HG03159 (cell line): ENCODE measurements around the gene OPN4.

Source experiments
- ATAC-seq: cut with Tn5 transposase; IDR thresholded peaks from one replicate; pipeline ENCODE4 v1.9.1; 2021; ENCODE audit warnings: mild to moderate bottlenecking, moderate library complexity; ENCODE audit not compliant: unreplicated experiment

Gene OPN4

DNA sequence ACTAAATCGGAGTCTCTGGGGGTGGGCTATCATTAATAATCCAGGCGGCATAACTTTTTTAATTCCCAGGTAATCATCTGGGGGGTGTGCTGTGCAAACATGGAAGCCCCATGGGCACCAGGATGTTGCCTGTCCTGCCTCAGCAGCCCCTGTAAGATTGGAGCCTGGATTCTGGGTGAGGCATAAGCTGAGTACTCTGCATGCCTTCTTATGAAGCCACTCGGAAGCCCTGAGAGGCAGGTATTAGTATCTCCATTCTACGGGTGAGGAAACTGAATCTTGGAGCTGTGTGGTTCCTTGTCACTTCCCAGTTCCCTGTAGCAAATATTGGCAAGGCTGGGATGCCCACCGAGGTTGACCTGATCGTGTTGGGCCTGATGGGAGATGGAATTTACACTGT is 7.4 kb upstream of the OPN4 start:
- no peak for ATAC-seq

DNA sequence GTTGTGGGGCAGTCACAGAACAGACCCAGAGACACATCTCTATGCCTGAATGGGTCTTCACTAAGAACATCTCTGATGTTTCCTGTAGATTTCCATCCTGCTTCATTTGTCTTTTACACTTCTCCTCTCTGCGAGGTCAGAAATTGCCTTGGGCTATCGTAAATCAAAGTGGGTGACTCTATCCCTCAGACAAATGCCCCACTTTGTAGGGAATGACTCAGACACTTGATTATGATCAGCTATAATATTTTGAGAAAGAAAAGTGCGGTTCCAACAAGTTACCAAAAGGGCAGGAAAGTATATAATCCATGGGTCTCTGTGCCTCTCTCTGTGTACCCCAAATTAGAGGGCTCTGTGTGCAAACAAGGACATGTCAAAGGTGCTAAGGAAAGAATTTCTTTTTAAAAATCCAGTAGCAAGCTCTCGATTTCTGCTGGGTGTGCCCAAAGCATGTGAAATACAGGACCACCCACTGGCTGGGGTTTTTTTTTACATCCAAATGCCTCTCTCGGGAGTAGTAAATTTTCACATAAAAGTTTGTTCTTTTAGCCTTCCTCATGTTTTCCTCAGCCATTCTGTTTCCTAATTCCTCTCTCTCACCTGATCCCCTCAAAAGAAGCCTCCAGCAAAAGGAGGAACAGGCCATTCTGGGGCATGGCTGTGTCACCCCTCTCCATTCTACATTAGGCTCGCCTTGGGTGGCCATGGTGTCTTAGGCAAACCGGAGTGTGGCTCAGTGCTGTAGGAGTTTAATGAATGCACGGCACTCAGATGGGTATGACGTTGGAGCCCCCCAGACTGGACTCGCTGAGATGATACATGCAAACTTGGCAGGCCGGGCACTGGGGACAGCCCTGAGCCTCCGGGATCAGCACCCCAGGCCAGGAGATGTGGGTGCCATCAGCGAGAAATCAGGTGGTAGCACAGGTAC is 6.3 kb upstream of the OPN4 start:
- ATAC-seq = no peak

DNA sequence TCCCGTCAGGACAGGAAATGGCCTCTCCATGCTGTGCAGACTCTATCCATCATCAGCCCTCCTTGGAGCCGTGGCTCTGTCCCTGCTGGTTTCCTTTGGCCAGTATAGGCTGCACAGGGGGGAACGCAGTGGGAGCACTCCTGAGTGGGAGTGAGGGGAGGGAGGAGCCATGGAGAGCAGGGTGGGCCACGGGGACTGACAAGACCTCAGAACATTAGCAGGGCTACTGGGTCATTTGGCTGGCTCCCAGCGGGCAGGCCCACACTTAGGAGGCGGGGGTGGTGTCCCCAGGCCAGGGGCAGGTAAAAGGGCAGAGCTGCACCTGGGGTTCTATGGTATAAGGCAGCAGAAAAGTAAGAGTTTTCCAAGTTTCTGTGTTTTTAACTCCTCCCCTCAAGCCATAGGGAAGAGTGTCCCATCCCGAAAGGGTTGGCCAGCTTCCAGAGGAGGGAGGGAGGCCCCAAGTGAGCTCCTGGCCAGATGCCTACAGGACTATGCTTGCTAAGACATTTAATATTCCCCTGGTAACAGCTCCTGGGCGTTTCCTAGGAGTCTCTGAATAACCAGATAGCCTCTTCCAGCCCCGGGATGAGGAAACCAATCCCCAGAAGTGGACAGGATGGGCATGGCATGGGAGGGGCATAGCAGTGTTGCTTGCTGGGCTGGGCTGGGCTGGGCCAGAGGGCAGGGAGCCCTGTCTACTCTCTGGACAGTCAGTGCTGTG is 5.5 kb upstream of the OPN4 start:
- no peak for ATAC-seq

DNA sequence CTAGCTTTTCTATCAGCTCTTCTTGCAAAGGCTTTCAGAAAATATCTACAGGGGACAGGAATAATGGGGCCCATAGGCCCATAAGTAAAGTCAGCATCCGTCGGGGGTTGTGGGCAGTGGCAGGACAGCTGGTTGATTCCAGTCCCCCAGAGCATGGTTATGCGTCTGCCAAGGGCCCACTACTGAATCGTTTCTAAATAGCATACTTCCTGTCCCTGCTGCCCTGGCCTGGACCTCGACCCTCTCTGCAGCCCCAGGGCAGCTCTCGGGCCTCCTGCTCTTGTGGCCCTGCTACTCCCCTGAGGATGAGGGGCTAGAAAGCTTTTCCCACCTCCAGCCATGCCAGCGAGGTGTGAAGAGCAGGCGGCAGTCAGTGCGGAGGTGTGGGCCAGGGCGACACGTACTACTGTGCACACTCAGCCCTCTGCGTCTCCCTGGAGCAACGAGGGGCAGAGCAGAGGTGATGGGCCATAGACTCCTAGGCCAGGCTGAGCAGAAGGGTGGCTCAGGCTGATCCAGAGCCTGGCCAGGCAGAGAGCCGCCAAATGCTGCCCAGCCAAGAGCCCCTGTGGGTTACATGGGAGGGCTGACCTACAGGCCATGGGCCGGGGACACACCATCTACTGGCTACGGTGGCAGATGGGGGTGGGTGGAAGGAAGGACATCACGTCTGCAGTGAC is 4.7 kb upstream of the OPN4 start:
- no peak for ATAC-seq

- ATAC-seq = no peak
Observed at GRCh38 chr10:86650151-86650550, 4.2 kb upstream of the OPN4 start.

GRCh38 chr10:86651021-86651471 is 3.3 kb upstream of the OPN4 start:
- ATAC-seq = no peak

GRCh38 chr10:86651631-86652331 is 2.6 kb upstream of the OPN4 start:
- ATAC-seq = no peak

- ATAC-seq = no peak
Observed at GRCh38 chr10:86652361-86653202, 1.8 kb upstream of the OPN4 start.

- no peak for ATAC-seq
Observed at GRCh38 chr10:86653379-86653778, 968 bp upstream of the OPN4 start.

GRCh38 chr10:86653987-86654386 is 360 bp upstream of the OPN4 start:
- ATAC-seq = no peak

DNA sequence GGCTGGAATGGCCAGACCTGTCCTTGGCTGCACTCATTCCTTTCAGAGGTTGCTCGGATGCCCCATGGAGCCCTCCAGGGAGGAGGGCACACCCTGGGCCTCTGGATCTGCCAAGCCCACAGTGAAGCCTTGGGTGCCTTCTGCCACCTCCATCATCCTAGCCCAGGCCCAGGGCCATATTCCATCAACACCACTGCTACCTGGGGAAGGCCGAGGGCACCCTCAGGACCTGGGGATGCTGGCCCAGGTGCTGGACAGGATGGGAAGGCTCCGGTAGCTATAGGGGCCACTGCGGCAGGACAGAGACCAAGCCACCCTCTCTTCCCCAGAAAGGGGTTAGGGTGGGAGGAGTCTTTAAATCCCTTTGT is 810 bp downstream of the OPN4 start:
- no peak for ATAC-seq

- ATAC-seq = no peak
Observed at GRCh38 chr10:86655596-86655995, 1.2 kb downstream of the OPN4 start.

GRCh38 chr10:86657011-86657395 is 2.7 kb downstream of the OPN4 start:
- no peak for ATAC-seq

DNA sequence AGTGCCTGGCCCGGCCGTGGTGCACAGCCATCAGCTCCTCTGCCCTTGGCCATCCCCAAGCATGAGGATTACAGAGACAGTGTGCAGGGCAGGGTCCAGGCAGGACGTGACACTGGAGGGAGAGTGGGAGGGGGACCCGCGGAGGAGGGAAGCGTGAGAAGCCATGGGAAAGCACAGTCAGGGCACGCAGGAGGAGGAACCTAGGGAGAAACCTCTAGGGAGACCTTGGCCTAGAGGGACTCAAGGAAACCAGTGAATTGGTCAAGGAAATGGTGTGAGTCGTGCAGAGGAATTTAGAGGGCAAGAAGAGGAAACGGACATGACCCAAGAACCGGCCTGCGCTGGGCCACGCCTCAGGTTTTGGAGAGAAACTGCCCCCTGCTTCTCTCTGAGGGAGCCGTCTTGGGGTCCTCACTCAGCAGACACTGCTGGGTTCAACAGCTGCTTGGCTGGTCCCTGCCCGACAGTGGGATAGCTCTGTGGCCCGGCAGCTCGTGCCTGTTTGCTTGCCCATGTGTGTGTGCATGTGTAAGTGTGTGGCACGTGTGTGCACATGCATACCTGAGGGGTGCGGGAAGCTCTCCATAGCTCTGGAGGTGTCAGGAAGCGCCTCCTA is 3.2 kb downstream of the OPN4 start:
- ATAC-seq = no peak

DNA sequence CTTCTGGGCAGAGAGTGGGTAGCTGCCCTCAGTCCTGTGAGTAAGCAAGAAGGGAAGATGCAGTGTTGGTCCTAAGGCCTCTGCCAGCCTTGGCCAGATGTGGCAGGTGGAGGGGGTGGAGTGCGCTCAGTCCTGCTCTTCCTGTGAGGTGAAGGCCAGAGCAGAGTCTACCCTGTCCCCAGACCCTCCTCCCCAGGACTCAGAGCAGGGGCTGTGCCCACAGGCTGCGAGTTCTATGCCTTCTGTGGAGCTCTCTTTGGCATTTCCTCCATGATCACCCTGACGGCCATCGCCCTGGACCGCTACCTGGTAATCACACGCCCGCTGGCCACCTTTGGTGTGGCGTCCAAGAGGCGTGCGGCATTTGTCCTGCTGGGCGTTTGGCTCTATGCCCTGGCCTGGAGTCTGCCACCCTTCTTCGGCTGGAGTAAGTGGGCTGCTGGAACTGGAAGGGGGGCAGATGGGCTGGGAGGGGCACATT is 4.0 kb downstream of the OPN4 start:
- ATAC-seq = no peak

DNA sequence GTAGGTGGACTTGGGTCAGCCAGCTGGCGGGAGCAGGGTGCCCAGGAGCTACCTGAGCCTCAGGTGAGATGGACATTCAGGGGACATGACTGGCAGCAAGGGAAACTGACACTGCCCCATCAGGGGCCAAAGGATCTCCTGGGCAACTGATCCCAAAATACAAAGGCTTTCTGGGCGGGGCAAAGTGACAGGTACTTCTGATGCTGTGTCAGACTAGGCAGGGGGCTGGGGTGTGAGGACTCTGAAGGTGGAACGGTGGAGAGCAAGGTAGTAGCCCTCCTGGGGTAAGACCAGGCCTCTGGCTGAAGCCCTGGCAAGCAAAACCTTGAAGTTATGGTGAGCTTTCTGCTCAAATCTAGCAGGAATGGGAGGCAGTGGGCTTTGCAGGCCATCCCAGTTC is 4.4 kb downstream of the OPN4 start:
- ATAC-seq = no peak

- ATAC-seq = no peak
Observed at GRCh38 chr10:86659161-86659691, 4.9 kb downstream of the OPN4 start.

DNA sequence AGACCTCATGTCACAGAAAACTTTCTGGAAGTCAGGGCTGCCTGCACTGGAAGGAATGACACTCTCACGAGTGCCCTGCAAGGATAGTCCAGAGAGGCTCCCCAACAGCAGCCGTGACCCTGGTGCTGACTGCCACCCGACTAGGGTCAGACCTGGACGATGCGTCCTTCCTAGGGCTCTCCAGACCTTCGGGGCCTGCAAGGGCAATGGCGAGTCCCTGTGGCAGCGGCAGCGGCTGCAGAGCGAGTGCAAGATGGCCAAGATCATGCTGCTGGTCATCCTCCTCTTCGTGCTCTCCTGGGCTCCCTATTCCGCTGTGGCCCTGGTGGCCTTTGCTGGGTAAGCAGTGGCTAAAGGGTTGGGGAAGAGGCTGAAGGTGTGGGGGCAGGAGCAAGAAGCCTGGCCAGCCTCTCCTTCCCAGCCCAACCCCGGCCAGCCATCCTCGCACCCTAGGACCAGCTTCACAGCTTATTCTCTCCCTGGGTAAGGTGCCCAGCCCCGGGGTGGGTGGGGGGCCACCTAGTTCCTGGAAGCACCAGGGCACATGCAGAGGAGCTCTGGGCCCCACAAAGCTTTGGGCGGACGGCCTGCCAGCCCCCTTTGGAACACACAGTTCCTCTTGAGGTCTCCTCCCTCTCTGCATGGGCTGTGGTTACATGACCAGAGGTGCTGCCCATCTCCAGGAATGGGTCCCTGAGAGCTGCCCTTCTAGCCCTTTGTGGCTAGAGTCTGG is 5.5 kb downstream of the OPN4 start:
- ATAC-seq = no peak
